Colonic mucosa (tissue), 4 donors: Measurements from ENCODE around the gene TRPM3. TPM values are rescaled to one million over a fixed set of nuclear protein-coding genes. Genes with fewer than 3 reads are reported as not detected.

ENCODE experiments used
- DNase-seq: peaks from one replicate; pipeline ENCODE4 v3.0.0-alpha.2; 2020
- H3K27ac ChIP-seq: fragments of 200-600 bp; one replicate; pipeline ENCODE4 v1.8.0; 2021
- H3K27me3 ChIP-seq: fragments of 200-600 bp; one replicate; pipeline ENCODE4 v1.8.0; 2021
- H3K36me3 ChIP-seq: fragments of 200-600 bp; one replicate; pipeline ENCODE4 v1.8.0; 2021
- H3K4me1 ChIP-seq: fragments of 200-600 bp; one replicate; pipeline ENCODE4 v1.8.0; 2021; ENCODE audit warnings: mild to moderate bottlenecking
- H3K4me3 ChIP-seq: fragments of 200-600 bp; one replicate; pipeline ENCODE4 v1.8.0; 2021
- H3K9ac ChIP-seq, 2 donors: one replicate each; pipeline ENCODE4 v1.7.0; 2013; ENCODE audit warnings: control low read depth in 2 of 2, low read depth in 2 of 2, low read length in 2 of 2
- H3K9me3 ChIP-seq: fragments of 200-600 bp; one replicate; pipeline ENCODE4 v1.8.0; 2021
- intact Hi-C: fragments of 100-400 bp; cut with DNase I; formaldehyde crosslinking; loops from one replicate; pipeline ENCODE4 v1.14.1; 2022
- total RNA-seq, 2 donors: library from RNA; stranded (reverse); fragmentation: NEBNext Ultra II Directional in 1 of 2; extraction: Animal tissue kit (Norgen Biotek cat#: 25700) in 1 of 2; gene quantifications; one replicate each; pipeline ENCODE4 v1.2.1, GENCODE V29; 2021
- TF ChIP-seq, protein P1 (sequence below): fragments of 200-600 bp; IDR thresholded peaks from one replicate; pipeline ENCODE4 v1.8.0; 2022; ENCODE audit warnings: antibody characterized with exemption, mild to moderate bottlenecking
- donor health status: healthy.
- donor health status: DM: no; HTN: no; CAD: no.
- donor health status: DM: no; HTN: no; CAD: no.

Gene TRPM3
- total RNA-seq, 2 donors from 2014 or later = 0.32 to 0.35 TPM

DNA sequence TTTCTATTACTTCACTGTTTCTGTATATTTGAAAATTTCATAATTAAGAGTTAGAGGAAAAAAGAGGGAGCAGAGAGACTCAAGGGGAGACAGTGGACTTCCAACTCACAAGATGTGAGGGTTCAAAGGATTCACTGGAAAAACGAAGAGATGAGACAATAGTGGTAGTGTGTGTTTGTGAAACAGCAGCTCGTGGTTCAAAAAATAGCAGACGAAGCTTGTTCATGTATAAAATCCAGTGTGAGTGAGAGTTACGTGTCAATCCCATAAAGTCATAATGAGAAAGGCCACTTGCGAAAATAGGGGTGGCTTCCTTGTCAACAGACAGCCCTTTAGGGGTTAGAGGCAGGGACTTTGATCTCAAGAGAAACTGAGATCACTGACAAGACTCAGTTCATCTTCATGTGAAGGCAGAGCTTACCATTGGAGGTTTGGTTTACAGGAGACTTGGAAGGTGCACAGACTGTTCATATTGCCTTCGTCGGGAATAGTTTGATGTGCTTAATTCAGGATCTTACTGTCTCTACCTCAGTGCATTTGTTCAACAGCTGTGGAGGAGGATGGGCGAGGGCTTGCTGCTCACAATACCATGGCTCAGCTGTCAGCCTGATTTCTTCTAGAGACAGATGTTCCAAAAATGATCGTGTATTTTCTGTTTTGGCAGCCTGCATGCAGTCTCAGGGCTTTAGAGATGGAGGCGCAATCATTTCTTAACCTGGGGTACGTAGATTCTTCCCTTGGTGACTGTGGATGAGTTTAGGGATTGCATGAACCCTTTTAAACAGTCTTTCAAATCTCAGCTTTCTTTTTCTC, 601.3 kb downstream of the TRPM3 start:
- H3K4me1 ChIP-seq = no peaks in the 10 kb centered on the region
- no peak for DNase-seq
- H3K27me3 ChIP-seq = no peaks in the 10 kb centered on the region
- H3K9me3 ChIP-seq = no peaks in the 10 kb centered on the region
- no peak overlapping the region for H3K4me3 ChIP-seq
- H3K27ac ChIP-seq = no peak overlapping the region
- H3K9ac ChIP-seq = no peak overlapping the region
- TF ChIP-seq, protein P1, sequence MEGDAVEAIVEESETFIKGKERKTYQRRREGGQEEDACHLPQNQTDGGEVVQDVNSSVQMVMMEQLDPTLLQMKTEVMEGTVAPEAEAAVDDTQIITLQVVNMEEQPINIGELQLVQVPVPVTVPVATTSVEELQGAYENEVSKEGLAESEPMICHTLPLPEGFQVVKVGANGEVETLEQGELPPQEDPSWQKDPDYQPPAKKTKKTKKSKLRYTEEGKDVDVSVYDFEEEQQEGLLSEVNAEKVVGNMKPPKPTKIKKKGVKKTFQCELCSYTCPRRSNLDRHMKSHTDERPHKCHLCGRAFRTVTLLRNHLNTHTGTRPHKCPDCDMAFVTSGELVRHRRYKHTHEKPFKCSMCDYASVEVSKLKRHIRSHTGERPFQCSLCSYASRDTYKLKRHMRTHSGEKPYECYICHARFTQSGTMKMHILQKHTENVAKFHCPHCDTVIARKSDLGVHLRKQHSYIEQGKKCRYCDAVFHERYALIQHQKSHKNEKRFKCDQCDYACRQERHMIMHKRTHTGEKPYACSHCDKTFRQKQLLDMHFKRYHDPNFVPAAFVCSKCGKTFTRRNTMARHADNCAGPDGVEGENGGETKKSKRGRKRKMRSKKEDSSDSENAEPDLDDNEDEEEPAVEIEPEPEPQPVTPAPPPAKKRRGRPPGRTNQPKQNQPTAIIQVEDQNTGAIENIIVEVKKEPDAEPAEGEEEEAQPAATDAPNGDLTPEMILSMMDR = no peak
- no peaks in the 10 kb centered on the region for H3K36me3 ChIP-seq
- intact Hi-C loops = no loop called here

DNA sequence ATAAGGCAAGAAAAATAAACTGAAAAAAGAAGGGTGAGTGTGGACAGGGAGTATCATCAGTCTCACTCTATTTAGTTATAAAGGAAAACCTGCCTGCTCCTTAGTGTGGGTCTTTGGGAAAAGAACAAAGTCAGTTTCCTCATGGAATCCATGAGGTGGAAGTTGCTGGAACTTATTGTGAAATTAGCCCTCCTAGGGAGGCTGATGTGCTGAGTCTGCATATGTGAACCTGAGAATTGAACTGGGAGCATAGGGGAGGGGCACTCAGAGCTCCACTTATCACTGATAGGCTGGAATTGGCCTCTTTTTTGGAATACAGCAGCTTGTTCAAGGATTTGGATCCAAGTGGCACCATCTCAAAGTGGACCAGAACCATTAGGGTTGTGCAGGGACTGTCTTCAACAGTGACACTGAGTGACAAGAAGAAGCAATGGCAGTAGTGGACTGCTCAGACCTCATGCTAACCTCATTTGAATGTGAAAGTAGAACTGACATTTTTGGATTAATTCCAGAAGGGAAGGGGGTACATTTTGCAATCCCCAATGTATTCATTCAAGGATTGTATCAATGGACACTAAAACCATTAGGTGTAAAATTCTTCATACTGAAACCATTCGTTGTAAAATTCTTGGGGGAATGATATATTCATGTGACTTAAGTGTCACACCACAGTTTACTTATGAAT, 603.4 kb downstream of the TRPM3 start:
- Histone ChIP-seq H3K4me1 (no peaks in the 10 kb centered on the region), H3K9me3 (no peaks in the 10 kb centered on the region), H3K27ac (no peak overlapping the region), H3K36me3 (no peaks in the 10 kb centered on the region), H3K4me3 (no peak overlapping the region), H3K27me3 (no peaks in the 10 kb centered on the region), H3K9ac (no peak overlapping the region)
- intact Hi-C loops = no loop called here
- DNase-seq = no peak
- TF ChIP-seq, protein P1 = no peak

DNA sequence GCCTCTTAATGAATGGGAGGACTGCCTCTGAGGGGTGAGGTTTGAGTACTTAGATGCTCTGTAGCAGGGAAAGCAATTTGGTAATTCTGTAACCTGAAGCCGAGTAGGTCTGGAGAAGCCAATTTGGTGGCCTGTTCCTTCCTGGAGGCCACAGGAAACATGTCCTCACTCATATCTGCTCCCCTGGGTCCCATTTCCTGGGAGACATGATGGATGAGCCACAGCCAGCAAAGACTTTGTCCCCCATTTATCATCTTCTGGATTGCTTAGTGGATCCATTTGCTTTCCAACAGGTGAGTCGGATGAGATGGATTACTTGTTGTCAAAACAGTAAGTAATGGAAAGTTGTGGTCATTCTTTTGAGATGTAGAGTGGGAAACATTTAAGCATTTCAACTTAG, 607.1 kb downstream of the TRPM3 start:
- no peak overlapping the region for H3K9ac ChIP-seq
- H3K27me3 ChIP-seq = no peaks in the 10 kb centered on the region
- no peaks in the 10 kb centered on the region for H3K9me3 ChIP-seq
- intact Hi-C loops = no loop called here
- H3K27ac ChIP-seq = no peak overlapping the region
- H3K36me3 ChIP-seq = no peaks in the 10 kb centered on the region
- TF ChIP-seq, protein P1 = no peak
- H3K4me1 ChIP-seq = no peaks in the 10 kb centered on the region
- no peak overlapping the region for H3K4me3 ChIP-seq
- no peak for DNase-seq

DNA sequence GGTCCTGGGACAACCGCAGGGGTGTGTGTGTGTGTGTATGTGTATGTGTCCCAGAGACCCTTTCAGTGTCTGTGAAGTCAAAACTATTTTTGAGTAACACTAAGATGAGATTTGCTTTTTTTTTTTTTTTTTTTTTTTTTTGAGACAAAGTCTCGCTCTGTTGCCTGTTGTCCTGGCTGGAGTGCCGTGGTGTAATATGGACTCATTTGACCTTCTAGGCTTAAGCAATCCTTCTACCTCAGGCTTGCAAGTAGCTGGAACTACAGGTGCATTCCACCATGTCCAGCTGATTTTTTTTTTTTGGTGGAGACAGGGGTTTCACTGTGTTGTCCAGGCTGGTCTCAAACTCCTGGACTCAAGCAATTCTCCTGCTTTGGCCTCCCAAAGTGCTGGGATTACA, 609.6 kb downstream of the TRPM3 start:
- Histone ChIP-seq H3K9ac (no peak overlapping the region), H3K4me1 (no peaks in the 10 kb centered on the region), H3K27ac (no peak overlapping the region), H3K27me3 (no peaks in the 10 kb centered on the region), H3K9me3 (no peaks in the 10 kb centered on the region), H3K36me3 (no peaks in the 10 kb centered on the region), H3K4me3 (no peak overlapping the region)
- no peak for DNase-seq
- intact Hi-C loops = no loop called here
- TF ChIP-seq, protein P1 = no peak

DNA sequence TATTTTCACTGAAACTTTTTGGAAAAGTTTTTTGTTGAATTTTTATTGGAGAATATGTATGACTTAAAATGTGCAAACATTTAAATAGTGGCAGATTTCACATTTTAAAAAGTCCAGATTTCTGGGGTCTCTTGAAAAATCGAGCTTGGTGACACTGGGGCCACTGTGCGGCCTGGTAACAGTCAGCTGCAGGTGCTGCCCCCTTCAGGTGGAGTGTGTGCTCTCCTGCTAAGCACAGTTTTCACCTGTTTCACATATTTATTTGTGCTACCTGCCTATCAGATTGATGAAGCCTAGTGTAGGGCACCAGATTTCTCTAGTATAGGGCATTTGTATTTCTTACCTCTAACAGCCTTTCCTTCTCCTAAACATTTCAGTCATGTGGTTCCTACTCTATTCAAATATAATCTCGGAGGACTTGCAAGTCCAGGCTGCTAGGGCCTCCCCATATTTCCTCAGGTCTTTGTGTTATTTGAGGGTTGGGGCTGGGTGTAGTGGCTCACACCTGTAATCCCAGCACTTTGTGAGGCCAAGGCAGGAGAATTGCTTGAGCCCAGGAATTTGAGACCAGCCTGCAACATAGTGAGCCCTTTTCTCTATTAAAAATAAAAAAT, 611.2 kb downstream of the TRPM3 start:
- Histone ChIP-seq H3K9ac (no peak overlapping the region), H3K27me3 (no peaks in the 10 kb centered on the region), H3K4me1 (no peaks in the 10 kb centered on the region), H3K9me3 (no peaks in the 10 kb centered on the region), H3K27ac (no peak overlapping the region), H3K36me3 (no peaks in the 10 kb centered on the region), H3K4me3 (no peak overlapping the region)
- intact Hi-C loops = no loop called here
- peak; percentile 59 for DNase-seq
- TF ChIP-seq, protein P1 = peak; percentile 59
